ENCODE results near the gene CEP85. TPM values are rescaled to one million over a fixed set of nuclear protein-coding genes. Genes with fewer than 3 reads are reported as not detected.

CEP85 gene
- total RNA-seq, 2 experiments from 2014 or later = 32.8 to 33.7 TPM

DNA sequence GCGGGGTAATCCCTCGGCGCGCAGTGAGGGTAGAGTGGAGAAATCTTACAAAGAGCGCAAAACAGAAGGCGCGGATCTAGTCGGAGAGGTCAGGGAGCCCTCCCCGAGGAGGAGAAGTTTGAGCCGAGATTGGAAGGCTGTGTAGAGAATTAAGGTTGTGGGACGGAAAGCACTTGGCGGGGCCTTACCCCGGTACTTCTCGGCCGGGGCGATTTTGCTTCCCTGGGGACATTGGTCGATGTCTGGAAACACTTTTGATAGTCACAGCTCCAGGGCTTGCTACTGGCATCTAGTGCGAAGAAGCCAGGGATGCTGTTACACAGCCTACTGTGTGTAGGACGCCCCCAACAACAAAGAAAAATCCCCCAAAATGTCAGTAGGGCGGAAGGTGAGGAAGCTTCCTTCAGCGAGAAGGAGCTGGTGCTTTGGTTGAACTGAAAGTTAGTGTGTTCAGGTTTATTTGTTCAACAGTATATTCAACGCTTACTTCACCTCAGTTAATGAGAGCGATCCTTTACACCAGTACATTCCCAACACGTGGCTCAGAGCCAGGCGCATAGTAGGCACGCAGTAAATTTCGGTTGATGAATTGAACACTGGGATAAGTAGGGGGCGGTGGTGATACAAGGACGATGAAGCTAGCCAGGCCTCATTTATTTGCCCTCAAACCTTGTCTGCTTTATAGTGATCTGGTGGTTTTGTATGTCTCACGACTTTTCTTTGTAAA, 807 bp downstream of the CEP85 start:
- H3K27me3 Mint-ChIP-seq = no peaks in the 10 kb centered on the region
- ChIA-PET CTCF (interaction anchor here (0.6 to 4.4 kb wide), 68 partner anchors 10 to 433 kb away, joined by 3 to 77 read pairs (median 4); partner anchors contain the start of genes C1orf232, CD52, DHDDS and HMGN2), POLR2A (interaction anchor here (0.6 to 2.1 kb wide), 9 partner anchors 9 to 340 kb away, joined by 3 to 6 read pairs (median 5); no protein-coding TSS in a partner anchor)
- peak overlapping the region; percentile 98 for H3K4me3 Mint-ChIP-seq
- peaks cover 27% of the 10 kb centered on the region for H3K4me1 Mint-ChIP-seq (ENCODE audit: low read depth)
- no peaks in the 10 kb centered on the region for H3K9me3 Mint-ChIP-seq
- intact Hi-C loops (cut with micrococcal nuclease) = loop anchor here (5.0 kb wide), 1 partner anchor 73 kb away; no protein-coding TSS in a partner anchor
- no peak for ATAC-seq
- H3K27ac Mint-ChIP-seq = peak overlapping the region; percentile 92
- H3K36me3 Mint-ChIP-seq (ENCODE audit: low read depth) = peaks cover 27% of the 10 kb centered on the region
- DNase-seq = peak; percentile 32
- TF ChIP-seq, protein P1, sequence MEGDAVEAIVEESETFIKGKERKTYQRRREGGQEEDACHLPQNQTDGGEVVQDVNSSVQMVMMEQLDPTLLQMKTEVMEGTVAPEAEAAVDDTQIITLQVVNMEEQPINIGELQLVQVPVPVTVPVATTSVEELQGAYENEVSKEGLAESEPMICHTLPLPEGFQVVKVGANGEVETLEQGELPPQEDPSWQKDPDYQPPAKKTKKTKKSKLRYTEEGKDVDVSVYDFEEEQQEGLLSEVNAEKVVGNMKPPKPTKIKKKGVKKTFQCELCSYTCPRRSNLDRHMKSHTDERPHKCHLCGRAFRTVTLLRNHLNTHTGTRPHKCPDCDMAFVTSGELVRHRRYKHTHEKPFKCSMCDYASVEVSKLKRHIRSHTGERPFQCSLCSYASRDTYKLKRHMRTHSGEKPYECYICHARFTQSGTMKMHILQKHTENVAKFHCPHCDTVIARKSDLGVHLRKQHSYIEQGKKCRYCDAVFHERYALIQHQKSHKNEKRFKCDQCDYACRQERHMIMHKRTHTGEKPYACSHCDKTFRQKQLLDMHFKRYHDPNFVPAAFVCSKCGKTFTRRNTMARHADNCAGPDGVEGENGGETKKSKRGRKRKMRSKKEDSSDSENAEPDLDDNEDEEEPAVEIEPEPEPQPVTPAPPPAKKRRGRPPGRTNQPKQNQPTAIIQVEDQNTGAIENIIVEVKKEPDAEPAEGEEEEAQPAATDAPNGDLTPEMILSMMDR (IDR thresholded peaks at IDR 0.05) = peak; percentile 41

DNA sequence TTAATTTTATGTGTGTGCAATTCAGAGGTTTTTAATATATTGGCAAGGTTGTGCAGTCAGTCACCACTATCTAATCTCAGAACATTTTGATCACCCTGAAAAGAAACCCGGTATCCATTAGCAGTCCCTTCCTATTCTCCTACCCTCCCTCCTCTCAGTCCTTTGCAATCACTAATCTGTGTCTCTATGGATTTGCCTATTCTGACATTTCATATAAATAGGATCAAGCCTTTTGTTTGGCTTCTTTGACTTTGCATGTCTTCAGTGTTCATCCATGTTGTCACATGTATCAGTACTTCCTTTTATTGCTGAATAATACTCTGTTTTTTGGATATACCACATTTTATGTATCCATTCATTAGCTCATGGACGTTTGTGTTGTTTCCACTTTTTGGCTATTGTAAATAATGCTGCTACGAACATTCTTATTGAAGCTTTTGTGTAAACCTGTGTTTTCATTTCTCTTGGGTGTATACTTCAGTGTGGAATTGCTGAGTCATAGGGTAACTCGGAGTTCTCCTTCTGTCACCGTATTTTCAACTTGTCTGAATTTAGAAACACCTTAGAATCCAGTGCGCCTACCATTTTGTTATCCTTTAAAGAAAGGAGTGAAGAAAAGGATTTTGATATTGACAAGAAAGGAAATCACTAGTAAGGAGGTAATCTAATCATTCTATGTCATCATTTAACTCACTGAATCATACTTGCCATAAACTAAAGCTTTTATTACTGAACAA, 3.4 kb downstream of the CEP85 start:
- DNase-seq (no peak), ATAC-seq (no peak)
- no peak overlapping the region for H3K27ac Mint-ChIP-seq
- no peak overlapping the region for H3K4me3 Mint-ChIP-seq
- ChIA-PET CTCF (interaction anchor here (0.8 kb wide), 1 partner anchor 127 kb away, joined by 3 read pairs; no protein-coding TSS in a partner anchor), POLR2A (no interaction called here)
- no peaks in the 10 kb centered on the region for H3K9me3 Mint-ChIP-seq
- H3K27me3 Mint-ChIP-seq = no peaks in the 10 kb centered on the region
- TF ChIP-seq, protein P1 (IDR thresholded peaks at IDR 0.05) = no peak
- H3K4me1 Mint-ChIP-seq (ENCODE audit: low read depth) = peaks cover 29% of the 10 kb centered on the region
- peaks cover 34% of the 10 kb centered on the region for H3K36me3 Mint-ChIP-seq (ENCODE audit: low read depth)
- intact Hi-C loops (cut with micrococcal nuclease) = no loop called here

DNA sequence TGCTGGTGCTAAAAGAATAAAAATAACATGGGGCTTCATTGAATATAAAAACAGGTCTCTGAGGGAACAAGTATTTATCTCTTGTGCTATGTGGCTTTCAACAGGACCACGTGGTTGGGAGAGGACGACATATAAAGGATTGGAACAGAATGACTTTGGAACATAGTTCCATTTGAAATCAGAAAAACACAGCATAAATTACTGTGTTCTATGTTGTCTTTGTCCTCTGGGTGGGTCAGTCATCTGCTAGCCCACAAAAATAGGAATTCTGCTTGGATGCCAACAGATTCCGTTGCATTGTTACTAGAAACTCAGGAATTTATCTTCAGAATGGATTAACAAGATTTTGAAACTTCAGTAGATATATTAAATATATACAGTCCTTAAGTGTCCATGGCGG, 5.9 kb downstream of the CEP85 start:
- ChIA-PET POLR2A (no interaction called here), CTCF (no interaction called here)
- Mint-ChIP-seq H3K9me3 (no peaks in the 10 kb centered on the region), H3K27me3 (no peaks in the 10 kb centered on the region), H3K4me1 (ENCODE audit: low read depth) (peaks cover 25% of the 10 kb centered on the region), H3K27ac (no peak overlapping the region), H3K4me3 (no peak overlapping the region), H3K36me3 (ENCODE audit: low read depth) (peaks cover 51% of the 10 kb centered on the region)
- no peak for ATAC-seq
- no peak for DNase-seq
- intact Hi-C loops (cut with micrococcal nuclease) = no loop called here
- TF ChIP-seq, protein P1 (IDR thresholded peaks at IDR 0.05) = no peak

DNA sequence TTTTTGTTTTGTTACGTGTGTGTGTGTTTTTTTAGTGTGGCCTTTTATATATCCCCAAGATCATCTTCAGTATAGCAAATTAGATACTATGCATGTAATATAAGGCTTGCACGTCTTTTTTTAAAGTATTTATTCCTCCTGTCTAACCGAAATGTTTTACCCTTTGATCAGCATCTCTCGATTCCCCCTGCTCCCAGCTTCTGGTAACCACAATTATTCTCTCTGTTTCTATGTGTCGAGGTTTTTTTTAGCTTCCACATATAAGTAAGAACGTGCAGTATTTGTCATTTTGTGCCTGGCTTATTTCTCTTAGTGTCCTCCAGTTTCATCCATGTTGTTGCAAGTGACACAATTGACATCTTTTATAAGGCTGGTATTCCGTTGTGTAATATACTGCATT, 18.7 kb downstream of the CEP85 start:
- intact Hi-C loops (cut with micrococcal nuclease) = no loop called here
- no peaks in the 10 kb centered on the region for H3K9me3 Mint-ChIP-seq
- no peak overlapping the region for H3K4me3 Mint-ChIP-seq
- DNase-seq (no peak), ATAC-seq (no peak)
- ChIA-PET CTCF (no interaction called here), POLR2A (interaction anchor here (0.6 kb wide), 1 partner anchor 715 kb away, joined by 3 read pairs; no protein-coding TSS in a partner anchor)
- peaks cover 47% of the 10 kb centered on the region for H3K36me3 Mint-ChIP-seq (ENCODE audit: low read depth)
- no peaks in the 10 kb centered on the region for H3K27me3 Mint-ChIP-seq
- TF ChIP-seq, protein P1 (IDR thresholded peaks at IDR 0.05) = no peak
- no peaks in the 10 kb centered on the region for H3K4me1 Mint-ChIP-seq (ENCODE audit: low read depth)
- H3K27ac Mint-ChIP-seq = no peak overlapping the region

DNA sequence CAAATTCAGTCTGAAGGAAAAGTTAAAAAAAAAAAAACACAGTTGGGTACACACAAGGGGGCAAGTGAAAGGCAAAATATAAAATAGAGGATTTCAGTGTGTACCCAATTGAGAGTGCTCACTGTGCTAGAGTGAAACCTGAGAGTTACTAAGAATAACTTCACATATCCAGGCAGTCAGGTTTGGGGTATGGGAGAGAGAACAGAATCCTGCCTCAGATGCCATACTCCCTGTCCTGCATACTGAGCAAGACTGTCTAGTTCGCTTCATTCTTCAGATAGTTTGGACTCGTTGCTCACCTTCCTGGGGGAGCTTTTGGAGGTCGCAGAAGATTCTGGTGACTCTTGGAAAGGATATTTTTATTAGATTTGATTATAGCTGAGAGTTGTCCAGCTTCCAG, 20.4 kb downstream of the CEP85 start:
- Mint-ChIP-seq H3K27ac (no peak overlapping the region), H3K36me3 (ENCODE audit: low read depth) (peaks cover 57% of the 10 kb centered on the region), H3K9me3 (no peaks in the 10 kb centered on the region), H3K4me1 (ENCODE audit: low read depth) (no peaks in the 10 kb centered on the region), H3K4me3 (no peak overlapping the region), H3K27me3 (no peaks in the 10 kb centered on the region)
- DNase-seq (no peak), ATAC-seq (no peak)
- ChIA-PET CTCF (interaction anchor here (0.8 to 1.7 kb wide), 3 partner anchors 21 to 67 kb away, joined by 4 to 5 read pairs (median 4); partner anchors contain the start of gene CEP85), POLR2A (no interaction called here)
- intact Hi-C loops (cut with micrococcal nuclease) = no loop called here
- TF ChIP-seq, protein P1 (IDR thresholded peaks at IDR 0.05) = no peak

Measured in activated CD8-positive, alpha-beta T cell treated with anti-CD3 and anti-CD28 coated beads for 36 hours (primary cell).